ENCODE measurements around the gene SLC16A8.
"Not testable (repeated sequence)": the region's sequence is repeated elsewhere in the genome, so short reads cannot be mapped to it uniquely, and the experiment has no call there.

Gene SLC16A8

GRCh38 chr22:38082986-38083710 is 836 bp downstream of the SLC16A8 start:
- Mint-ChIP-seq H3K27ac (no peak overlapping the region), H3K4me1 (peaks cover 4% of the 10 kb centered on the region), H3K9me3 (no peaks in the 10 kb centered on the region), H3K4me3 (peak overlapping the region; percentile 51), H3K36me3 (no peaks in the 10 kb centered on the region)
- ATAC-seq: no peak
- DNase-seq (ENCODE audit: low spot score in 2 of 2): no peak

- H3K4me3 Mint-ChIP-seq: peak overlapping the region; percentile 51
- no peaks in the 10 kb centered on the region for H3K4me1 Mint-ChIP-seq
- peak; percentile 58 for ATAC-seq
- no peaks in the 10 kb centered on the region for H3K9me3 Mint-ChIP-seq
- H3K36me3 Mint-ChIP-seq: no peaks in the 10 kb centered on the region
- DNase-seq (ENCODE audit: low spot score in 2 of 2): no peak
- H3K27ac Mint-ChIP-seq: no peak overlapping the region
Measured at GRCh38 chr22:38081941-38082828, 1.8 kb downstream of the SLC16A8 start.

GRCh38 chr22:38081636-38081940 is 2.4 kb downstream of the SLC16A8 start:
- H3K9me3 Mint-ChIP-seq: no peaks in the 10 kb centered on the region

GRCh38 chr22:38080850-38081635 is 2.9 kb downstream of the SLC16A8 start:
- ATAC-seq: peak; percentile 50
- H3K4me1 Mint-ChIP-seq: no peaks in the 10 kb centered on the region
- H3K36me3 Mint-ChIP-seq: no peaks in the 10 kb centered on the region
- peak overlapping the region; percentile 51 for H3K4me3 Mint-ChIP-seq
- H3K27ac Mint-ChIP-seq: no peak overlapping the region
- DNase-seq (ENCODE audit: low spot score in 2 of 2): no peak
- no peaks in the 10 kb centered on the region for H3K9me3 Mint-ChIP-seq

More at GRCh38 chr22:38081636-38081940, 2.4 kb downstream of the SLC16A8 start:
- peak overlapping the region; percentile 51 for H3K4me3 Mint-ChIP-seq
- H3K4me1 Mint-ChIP-seq: no peaks in the 10 kb centered on the region
- no peak for DNase-seq (ENCODE audit: low spot score in 2 of 2)
- H3K27ac Mint-ChIP-seq: no peak overlapping the region
- no peak for ATAC-seq
- no peaks in the 10 kb centered on the region for H3K36me3 Mint-ChIP-seq

- Mint-ChIP-seq H3K36me3 (no peaks in the 10 kb centered on the region), H3K27ac (no peak overlapping the region)
Measured at GRCh38 chr22:38080474-38080849, 3.5 kb downstream of the SLC16A8 start.

GRCh38 chr22:38079804-38080203 is 4.2 kb downstream of the SLC16A8 start:
- H3K36me3 Mint-ChIP-seq: no peaks in the 10 kb centered on the region
- H3K4me3 Mint-ChIP-seq: no peak overlapping the region
- H3K4me1 Mint-ChIP-seq: no peaks in the 10 kb centered on the region
- no peak overlapping the region for H3K27ac Mint-ChIP-seq
- no peaks in the 10 kb centered on the region for H3K9me3 Mint-ChIP-seq
- DNase-seq (ENCODE audit: low spot score in 2 of 2): no peak
- no peak for ATAC-seq

More at GRCh38 chr22:38080474-38080849, 3.5 kb downstream of the SLC16A8 start:
- ATAC-seq (no peak), DNase-seq (ENCODE audit: low spot score in 2 of 2) (no peak)
- Mint-ChIP-seq H3K9me3 (no peaks in the 10 kb centered on the region), H3K4me3 (no peak overlapping the region), H3K4me1 (no peaks in the 10 kb centered on the region)

GRCh38 chr22:38079208-38079607 is 4.8 kb downstream of the SLC16A8 start:
- not testable (repeated sequence) for H3K27ac Mint-ChIP-seq, H3K9me3 Mint-ChIP-seq

GRCh38 chr22:38078046-38078840 is 5.7 kb downstream of the SLC16A8 start:
- no peak for DNase-seq (ENCODE audit: low spot score in 2 of 2)

More at GRCh38 chr22:38079208-38079607, 4.8 kb downstream of the SLC16A8 start:
- H3K4me1 Mint-ChIP-seq; H3K36me3 Mint-ChIP-seq; DNase-seq (ENCODE audit: low spot score in 2 of 2); ATAC-seq; H3K4me3 Mint-ChIP-seq: not testable (repeated sequence)

GRCh38 chr22:38077595-38077994 is 6.4 kb downstream of the SLC16A8 start:
- Mint-ChIP-seq H3K4me3 (no peak overlapping the region), H3K36me3 (no peaks in the 10 kb centered on the region), H3K9me3 (no peaks in the 10 kb centered on the region), H3K4me1 (no peaks in the 10 kb centered on the region), H3K27ac (no peak overlapping the region)
- no peak for ATAC-seq
- no peak for DNase-seq (ENCODE audit: low spot score in 2 of 2)

More at GRCh38 chr22:38078046-38078840, 5.7 kb downstream of the SLC16A8 start:
- Mint-ChIP-seq H3K36me3 (no peaks in the 10 kb centered on the region), H3K4me3 (no peak overlapping the region), H3K27ac (no peak overlapping the region), H3K9me3 (no peaks in the 10 kb centered on the region), H3K4me1 (no peaks in the 10 kb centered on the region)
- ATAC-seq: no peak

- Mint-ChIP-seq H3K9me3 (no peaks in the 10 kb centered on the region), H3K4me1 (no peaks in the 10 kb centered on the region), H3K4me3 (no peak overlapping the region), H3K27ac (no peak overlapping the region), H3K36me3 (no peaks in the 10 kb centered on the region)
- no peak for ATAC-seq
- DNase-seq (ENCODE audit: low spot score in 2 of 2): no peak
Measured at GRCh38 chr22:38077096-38077495, 6.9 kb downstream of the SLC16A8 start.

GRCh38 chr22:38075961-38076360 is 8.0 kb downstream of the SLC16A8 start:
- ATAC-seq (no peak), DNase-seq (ENCODE audit: low spot score in 2 of 2) (no peak)
- Mint-ChIP-seq H3K4me3 (no peak overlapping the region), H3K4me1 (no peaks in the 10 kb centered on the region), H3K27ac (no peak overlapping the region), H3K9me3 (no peaks in the 10 kb centered on the region), H3K36me3 (peaks cover 5% of the 10 kb centered on the region)

GRCh38 chr22:38075105-38075825 is 8.7 kb downstream of the SLC16A8 start:
- H3K4me3 Mint-ChIP-seq: no peak overlapping the region
- no peaks in the 10 kb centered on the region for H3K4me1 Mint-ChIP-seq
- ATAC-seq: no peak
- H3K36me3 Mint-ChIP-seq: peaks cover 6% of the 10 kb centered on the region
- no peak for DNase-seq (ENCODE audit: low spot score in 2 of 2)
- no peaks in the 10 kb centered on the region for H3K9me3 Mint-ChIP-seq
- H3K27ac Mint-ChIP-seq: no peak overlapping the region

- H3K36me3 Mint-ChIP-seq: peaks cover 6% of the 10 kb centered on the region
- no peak overlapping the region for H3K4me3 Mint-ChIP-seq
- no peaks in the 10 kb centered on the region for H3K4me1 Mint-ChIP-seq
- no peak for DNase-seq (ENCODE audit: low spot score in 2 of 2)
- ATAC-seq: no peak
- no peak overlapping the region for H3K27ac Mint-ChIP-seq
- no peaks in the 10 kb centered on the region for H3K9me3 Mint-ChIP-seq
Measured at GRCh38 chr22:38074181-38075104, 9.5 kb downstream of the SLC16A8 start.

Measured in stimulated activated effector memory CD8-positive, alpha-beta T cell treated with anti-CD3 and anti-CD28 coated beads, Interleukin-12 subunit alpha, Interleukin-12 subunit beta, amount 100 ng/mL, for 72 hours (primary cell).